ENCODE data around the gene COX7A2. TPM values are rescaled to one million over a fixed set of nuclear protein-coding genes. Genes with fewer than 3 reads are reported as not detected.

COX7A2 gene
- total RNA-seq, 3 donors from 2014 or later: 469 to 506 (median 486) TPM

GRCh38 chr6:75280131-75280855 is 36.7 kb upstream of the COX7A2 start:
- H3K4me1 Mint-ChIP-seq (ENCODE audit: low read depth): peaks cover 59% of the 10 kb centered on the region
- no peaks in the 10 kb centered on the region for H3K27me3 Mint-ChIP-seq (ENCODE audit: low read depth)
- H3K9me3 Mint-ChIP-seq: no peaks in the 10 kb centered on the region
- ATAC-seq (no peak), DNase-seq (no peak)
- H3K36me3 Mint-ChIP-seq (ENCODE audit: insufficient read depth): peaks cover 15% of the 10 kb centered on the region
- no peak overlapping the region for H3K4me3 Mint-ChIP-seq

GRCh38 chr6:75279418-75279817 is 35.8 kb upstream of the COX7A2 start:
- no peak for DNase-seq
- peaks cover 65% of the 10 kb centered on the region for H3K4me1 Mint-ChIP-seq (ENCODE audit: low read depth)

GRCh38 chr6:75278474-75279077 is 35.0 kb upstream of the COX7A2 start:
- peaks cover 73% of the 10 kb centered on the region for H3K4me1 Mint-ChIP-seq (ENCODE audit: low read depth)
- ATAC-seq (peak; percentile 69 to 77), DNase-seq (no peak)
- H3K27me3 Mint-ChIP-seq (ENCODE audit: low read depth): no peaks in the 10 kb centered on the region
- H3K36me3 Mint-ChIP-seq (ENCODE audit: insufficient read depth): peaks cover 27% of the 10 kb centered on the region
- H3K9me3 Mint-ChIP-seq: no peaks in the 10 kb centered on the region
- peak overlapping the region; percentile 16 for H3K4me3 Mint-ChIP-seq

More at GRCh38 chr6:75279418-75279817, 35.8 kb upstream of the COX7A2 start:
- no peak for ATAC-seq
- no peaks in the 10 kb centered on the region for H3K27me3 Mint-ChIP-seq (ENCODE audit: low read depth)
- H3K9me3 Mint-ChIP-seq: no peaks in the 10 kb centered on the region
- peak overlapping the region; percentile 5 for H3K4me3 Mint-ChIP-seq
- H3K36me3 Mint-ChIP-seq (ENCODE audit: insufficient read depth): peaks cover 20% of the 10 kb centered on the region

GRCh38 chr6:75275067-75275466 is 31.5 kb upstream of the COX7A2 start:
- Mint-ChIP-seq H3K36me3 (ENCODE audit: insufficient read depth) (peaks cover 44% of the 10 kb centered on the region), H3K4me3 (no peak overlapping the region)
- ATAC-seq: peak; percentile 44 to 61

GRCh38 chr6:75273009-75273408 is 29.4 kb upstream of the COX7A2 start:
- Mint-ChIP-seq H3K4me1 (ENCODE audit: low read depth) (peaks cover 73% of the 10 kb centered on the region), H3K4me3 (no peak overlapping the region), H3K9me3 (no peaks in the 10 kb centered on the region), H3K36me3 (ENCODE audit: insufficient read depth) (peaks cover 38% of the 10 kb centered on the region), H3K27me3 (ENCODE audit: low read depth) (no peaks in the 10 kb centered on the region)
- DNase-seq (no peak), ATAC-seq (no peak)

More at GRCh38 chr6:75275067-75275466, 31.5 kb upstream of the COX7A2 start:
- peaks cover 76% of the 10 kb centered on the region for H3K4me1 Mint-ChIP-seq (ENCODE audit: low read depth)
- no peaks in the 10 kb centered on the region for H3K27me3 Mint-ChIP-seq (ENCODE audit: low read depth)
- DNase-seq: no peak
- no peaks in the 10 kb centered on the region for H3K9me3 Mint-ChIP-seq

- Mint-ChIP-seq H3K36me3 (ENCODE audit: insufficient read depth) (peaks cover 38% of the 10 kb centered on the region), H3K4me1 (ENCODE audit: low read depth) (peaks cover 79% of the 10 kb centered on the region), H3K9me3 (no peaks in the 10 kb centered on the region), H3K27me3 (ENCODE audit: low read depth) (no peaks in the 10 kb centered on the region), H3K4me3 (no peak overlapping the region)
- ATAC-seq (no peak), DNase-seq (no peak)
Measured at GRCh38 chr6:75272145-75272840, 28.7 kb upstream of the COX7A2 start.

GRCh38 chr6:75268988-75269354 is 25.4 kb upstream of the COX7A2 start:
- Mint-ChIP-seq H3K27me3 (ENCODE audit: low read depth) (no peaks in the 10 kb centered on the region), H3K4me3 (no peak overlapping the region), H3K4me1 (ENCODE audit: low read depth) (peaks cover 54% of the 10 kb centered on the region), H3K36me3 (ENCODE audit: insufficient read depth) (peaks cover 20% of the 10 kb centered on the region), H3K9me3 (no peaks in the 10 kb centered on the region)
- ATAC-seq (peak in 1 of 2 donors; percentile 9), DNase-seq (no peak)

- Mint-ChIP-seq H3K9me3 (no peaks in the 10 kb centered on the region), H3K36me3 (ENCODE audit: insufficient read depth) (peaks cover 17% of the 10 kb centered on the region), H3K4me3 (no peak overlapping the region), H3K4me1 (ENCODE audit: low read depth) (peaks cover 51% of the 10 kb centered on the region), H3K27me3 (ENCODE audit: low read depth) (no peaks in the 10 kb centered on the region)
- DNase-seq: no peak
- peak; percentile 81 to 82 for ATAC-seq
Measured at GRCh38 chr6:75268121-75268987, 24.8 kb upstream of the COX7A2 start.

- DNase-seq: no peak
- H3K27me3 Mint-ChIP-seq (ENCODE audit: low read depth): no peaks in the 10 kb centered on the region
- H3K9me3 Mint-ChIP-seq: no peaks in the 10 kb centered on the region
- peaks cover 15% of the 10 kb centered on the region for H3K36me3 Mint-ChIP-seq (ENCODE audit: insufficient read depth)
- H3K4me1 Mint-ChIP-seq (ENCODE audit: low read depth): peaks cover 44% of the 10 kb centered on the region
- H3K4me3 Mint-ChIP-seq: no peak overlapping the region
- ATAC-seq: no peak
Measured at GRCh38 chr6:75267461-75267860, 23.9 kb upstream of the COX7A2 start.

- H3K36me3 Mint-ChIP-seq (ENCODE audit: insufficient read depth): peaks cover 12% of the 10 kb centered on the region
- H3K4me1 Mint-ChIP-seq (ENCODE audit: low read depth): peaks cover 38% of the 10 kb centered on the region
- peak; percentile 50 to 56 for ATAC-seq
- no peaks in the 10 kb centered on the region for H3K27me3 Mint-ChIP-seq (ENCODE audit: low read depth)
- H3K4me3 Mint-ChIP-seq: no peak overlapping the region
- H3K9me3 Mint-ChIP-seq: no peaks in the 10 kb centered on the region
- no peak for DNase-seq
Measured at GRCh38 chr6:75266716-75267291, 23.2 kb upstream of the COX7A2 start.

GRCh38 chr6:75263401-75263750 is 19.8 kb upstream of the COX7A2 start:
- DNase-seq: no peak
- no peak overlapping the region for H3K4me3 Mint-ChIP-seq
- H3K27me3 Mint-ChIP-seq (ENCODE audit: low read depth): no peaks in the 10 kb centered on the region
- H3K4me1 Mint-ChIP-seq (ENCODE audit: low read depth): peaks cover 13% of the 10 kb centered on the region
- no peak for ATAC-seq
- no peaks in the 10 kb centered on the region for H3K9me3 Mint-ChIP-seq
- peaks cover 14% of the 10 kb centered on the region for H3K36me3 Mint-ChIP-seq (ENCODE audit: insufficient read depth)

- ATAC-seq (no peak), DNase-seq (no peak)
- H3K4me1 Mint-ChIP-seq (ENCODE audit: low read depth): peaks cover 8% of the 10 kb centered on the region
- H3K9me3 Mint-ChIP-seq: no peaks in the 10 kb centered on the region
- H3K4me3 Mint-ChIP-seq: no peak overlapping the region
- no peaks in the 10 kb centered on the region for H3K27me3 Mint-ChIP-seq (ENCODE audit: low read depth)
- H3K36me3 Mint-ChIP-seq (ENCODE audit: insufficient read depth): peaks cover 15% of the 10 kb centered on the region
Measured at GRCh38 chr6:75262716-75263400, 19.3 kb upstream of the COX7A2 start.

- Mint-ChIP-seq H3K36me3 (ENCODE audit: insufficient read depth) (peaks cover 25% of the 10 kb centered on the region), H3K9me3 (no peaks in the 10 kb centered on the region), H3K4me1 (ENCODE audit: low read depth) (no peaks in the 10 kb centered on the region), H3K4me3 (no peak overlapping the region), H3K27me3 (ENCODE audit: low read depth) (no peaks in the 10 kb centered on the region)
- DNase-seq (no peak), ATAC-seq (no peak)
Measured at GRCh38 chr6:75261299-75261698, 17.7 kb upstream of the COX7A2 start.
